ENCODE data around the gene HOXB5.

DNA sequence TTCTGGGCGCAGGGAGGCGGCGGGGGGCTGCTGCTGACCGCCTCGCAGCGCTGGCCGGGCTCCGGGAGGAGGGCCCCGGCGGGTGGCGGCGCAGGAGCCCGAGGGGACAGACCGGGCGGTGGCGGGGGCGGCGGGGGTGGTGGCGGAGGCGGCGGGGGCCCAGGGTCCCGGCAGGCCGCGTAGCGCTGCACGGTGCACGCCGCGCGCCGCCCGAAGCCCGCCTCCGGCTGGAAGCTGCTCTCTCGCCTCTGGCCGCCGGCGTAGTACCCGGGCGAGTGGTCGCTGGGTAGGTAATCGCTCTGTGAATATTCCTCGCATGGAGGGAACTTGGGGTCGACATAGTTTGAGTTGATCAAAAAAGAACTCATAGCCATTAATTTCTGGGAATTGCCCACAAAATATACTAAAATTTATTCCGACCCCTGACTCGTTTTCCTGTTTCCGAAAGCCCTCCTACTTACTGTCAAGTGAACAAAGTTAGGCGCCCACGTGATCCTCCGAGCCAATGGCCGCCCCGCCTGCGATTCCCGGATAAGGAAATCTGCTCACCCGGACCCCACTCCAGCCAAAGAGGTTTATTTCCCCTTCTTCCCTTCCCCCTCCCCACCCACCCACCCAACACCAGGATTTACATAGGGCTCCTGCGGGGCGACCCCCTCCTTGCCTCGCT lies 15.5 kb downstream of the HOXB5 start, which contains the start of gene HOXB4:
- TF ChIP-seq, protein P1, sequence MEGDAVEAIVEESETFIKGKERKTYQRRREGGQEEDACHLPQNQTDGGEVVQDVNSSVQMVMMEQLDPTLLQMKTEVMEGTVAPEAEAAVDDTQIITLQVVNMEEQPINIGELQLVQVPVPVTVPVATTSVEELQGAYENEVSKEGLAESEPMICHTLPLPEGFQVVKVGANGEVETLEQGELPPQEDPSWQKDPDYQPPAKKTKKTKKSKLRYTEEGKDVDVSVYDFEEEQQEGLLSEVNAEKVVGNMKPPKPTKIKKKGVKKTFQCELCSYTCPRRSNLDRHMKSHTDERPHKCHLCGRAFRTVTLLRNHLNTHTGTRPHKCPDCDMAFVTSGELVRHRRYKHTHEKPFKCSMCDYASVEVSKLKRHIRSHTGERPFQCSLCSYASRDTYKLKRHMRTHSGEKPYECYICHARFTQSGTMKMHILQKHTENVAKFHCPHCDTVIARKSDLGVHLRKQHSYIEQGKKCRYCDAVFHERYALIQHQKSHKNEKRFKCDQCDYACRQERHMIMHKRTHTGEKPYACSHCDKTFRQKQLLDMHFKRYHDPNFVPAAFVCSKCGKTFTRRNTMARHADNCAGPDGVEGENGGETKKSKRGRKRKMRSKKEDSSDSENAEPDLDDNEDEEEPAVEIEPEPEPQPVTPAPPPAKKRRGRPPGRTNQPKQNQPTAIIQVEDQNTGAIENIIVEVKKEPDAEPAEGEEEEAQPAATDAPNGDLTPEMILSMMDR (IDR thresholded peaks at IDR 0.05; ENCODE audit: borderline replicate concordance, extremely low read depth, low read length, poor library complexity, severe bottlenecking): no peak
- no peak for TF ChIP-seq EZH2 (IDR thresholded peaks at IDR 0.05; ENCODE audit: borderline replicate concordance, low read depth, low read length, severe bottlenecking)

All from DND-41 (cell line).